Hepatocyte (in vitro differentiated cells): ENCODE data around the gene PGPEP1. TPM values are rescaled to one million over a fixed set of nuclear protein-coding genes. Genes with fewer than 3 reads are reported as not detected.

Source experiments
- DNase-seq: peaks from one replicate; pipeline ENCODE4 v3.0.0-alpha.2; 2016; ENCODE audit warnings: low spot score
- H2AFZ ChIP-seq: fragments of 200-600 bp; sonication (generic); 2 replicates; pipeline ENCODE4 v1.6.0; 2016; ENCODE audit warnings: antibody characterized with exemption, mild to moderate bottlenecking
- H3K27ac ChIP-seq: fragments of 200-600 bp; sonication (generic); 2 replicates; pipeline ENCODE4 v1.5.1; 2016; ENCODE audit warnings: mild to moderate bottlenecking
- H3K27me3 ChIP-seq: fragments of 200-600 bp; sonication (generic); 2 replicates; pipeline ENCODE4 v1.6.1; 2016
- H3K36me3 ChIP-seq: fragments of 200-600 bp; sonication (generic); replicated peaks from 2 replicates; pipeline ENCODE4 v1.5.1; 2016; ENCODE audit warnings: low read depth; ENCODE audit not compliant: insufficient read depth
- H3K4me1 ChIP-seq: fragments of 200-600 bp; sonication (generic); 2 replicates; pipeline ENCODE4 v1.5.1; 2016; ENCODE audit warnings: mild to moderate bottlenecking, moderate library complexity; ENCODE audit not compliant: insufficient read depth
- H3K4me2 ChIP-seq: fragments of 200-600 bp; sonication (generic); 2 replicates; pipeline ENCODE4 v1.6.0; 2016
- H3K4me3 ChIP-seq: fragments of 200-600 bp; sonication (generic); 2 replicates; pipeline ENCODE4 v1.5.1; 2016; ENCODE audit warnings: mild to moderate bottlenecking
- H3K79me2 ChIP-seq: fragments of 200-600 bp; sonication (generic); 2 replicates; pipeline ENCODE4 v1.6.0; 2017; ENCODE audit warnings: mild to moderate bottlenecking
- H3K9me2 ChIP-seq: fragments of 200-600 bp; sonication (generic); replicated peaks from 2 replicates; pipeline ENCODE4 v1.6.0; 2017; ENCODE audit warnings: mild to moderate bottlenecking; ENCODE audit not compliant: insufficient read depth
- H3K9me3 ChIP-seq: fragments of 200-600 bp; sonication (generic); 2 replicates; pipeline ENCODE4 v1.5.1; 2016; ENCODE audit warnings: low read depth, mild to moderate bottlenecking
- H4K20me1 ChIP-seq: fragments of 200-600 bp; sonication (generic); 2 replicates; pipeline ENCODE4 v1.6.0; 2016; ENCODE audit warnings: mild to moderate bottlenecking; ENCODE audit not compliant: insufficient read depth, poor library complexity, severe bottlenecking
- CTCF ChIP-seq: fragments of 200-600 bp; sonication (generic); IDR thresholded peaks from 2 replicates; pipeline ENCODE4 v1.5.1; 2016; ENCODE audit warnings: antibody characterized with exemption, mild to moderate bottlenecking; ENCODE audit not compliant: poor library complexity
- EZH2 ChIP-seq: fragments of 200-600 bp; sonication (generic); IDR thresholded peaks from 2 replicates; pipeline ENCODE4 v1.6.1; 2016; ENCODE audit warnings: antibody characterized with exemption, mild to moderate bottlenecking, borderline replicate concordance
- WGBS: methylation state at CpG from one replicate; pipeline ENCODE4 v1.1.6; 2016; ENCODE audit warnings: low lambda C conversion rate; ENCODE audit errors: missing lambda C conversion rate; 5-methylcytosine and 5-hydroxymethylcytosine counted together
- microRNA-seq: library from miRNA; unstranded; fragments of <30 nt; microRNA quantifications from one replicate; pipeline ENCODE4, GENCODE V29; 2017
- polyA plus RNA-seq: library from polyadenylated mRNA; unstranded; fragments of >200 nt; fragmentation: Nextera tagmentation; extraction: Ambion mirVana; gene quantifications from 2 replicates; pipeline ENCODE4 v1.2.1, GENCODE V29; 2016
- small RNA-seq: library from RNA; depleted of rRNA; stranded (forward); fragments of <200 nt; gene quantifications from one replicate; pipeline ENCODE3, GENCODE V24; 2014
- total RNA-seq: library from RNA; depleted of rRNA; stranded (reverse); fragments of >200 nt; gene quantifications from 2 replicates; pipeline ENCODE4 v1.2.3, GENCODE V29; 2014

Gene PGPEP1
- total and polyA plus RNA-seq, 2 experiments from 2014 or later = 26.8 to 36.1 TPM

- H3K79me2 ChIP-seq = peaks cover 50% of the 10 kb centered on the region
- H3K36me3 ChIP-seq = no peaks in the 10 kb centered on the region
- peak within 1 kb of the TSS; percentile 58 for H2AFZ ChIP-seq
- TF ChIP-seq EZH2 (no peak), CTCF (peak; percentile 32)
- peak within 1 kb of the TSS; percentile 42 for H3K4me3 ChIP-seq
- H3K27me3 ChIP-seq = no peaks in the 10 kb centered on the region
- WGBS = under 1% methylated on average over 17 of the region's 80 CpGs
- peak; percentile 94 for DNase-seq
- peak within 1 kb of the TSS; percentile 99 for H3K27ac ChIP-seq
- no peaks in the 10 kb centered on the region for H3K9me3 ChIP-seq
- H3K4me1 ChIP-seq = peaks cover 59% of the 10 kb centered on the region
- peaks cover 32% of the 10 kb centered on the region for H4K20me1 ChIP-seq
- H3K4me2 ChIP-seq = peak within 1 kb of the TSS; percentile 91
- no peaks in the 10 kb centered on the region for H3K9me2 ChIP-seq
Measured at GRCh38 chr19:18419195-18419698, 78.8 kb downstream of the PGPEP1 start, which contains the start of gene SSBP4. SSBP4 (plus strand) TSS chr19:18419398; CDS start chr19:18419649, 251 bp downstream.

Small RNA genes within 50 kb of the gene (microRNA-seq; reads per million reads assigned to microRNA genes)
- not detected for gene MIR3189

Small RNA genes within 50 kb of the gene (small RNA-seq; reads per million reads assigned to genes)
- gene MIR3189 (not detected), gene RN7SL513P (not detected)

Other genes starting within 250 kb of the PGPEP1 start
- 5.5 and 9.7 TPM in 2 replicates for gene MAST3, start 242.8 kb upstream of the PGPEP1 start, total RNA-seq
- gene MAST3, start 242.8 kb upstream of the PGPEP1 start, polyA plus RNA-seq = 10.3 and 11.1 TPM in 2 replicates
- 29.9 and 38.7 TPM in 2 replicates for gene PIK3R2, start 187.4 kb upstream of the PGPEP1 start, total RNA-seq
- gene PIK3R2, start 187.4 kb upstream of the PGPEP1 start, polyA plus RNA-seq = 49.5 and 52.2 TPM in 2 replicates
- gene IFI30, start 166.8 kb upstream of the PGPEP1 start, total RNA-seq = 95.7 and 133 TPM in 2 replicates
- 129 and 170 TPM in 2 replicates for gene IFI30, start 166.8 kb upstream of the PGPEP1 start, polyA plus RNA-seq
- gene MPV17L2, start 147.4 kb upstream of the PGPEP1 start, total RNA-seq = 31.8 and 36.9 TPM in 2 replicates
- gene MPV17L2, start 147.4 kb upstream of the PGPEP1 start, polyA plus RNA-seq = 22.4 and 26.0 TPM in 2 replicates
- gene RAB3A, start 136.6 kb upstream of the PGPEP1 start, total RNA-seq = 0.60 and 2.2 TPM in 2 replicates
- gene RAB3A, start 136.6 kb upstream of the PGPEP1 start, polyA plus RNA-seq = 2.6 and 3.0 TPM in 2 replicates
- 0.43 and 0.72 TPM in 2 replicates for gene PDE4C, start 114.2 kb upstream of the PGPEP1 start, total RNA-seq
- gene PDE4C, start 114.2 kb upstream of the PGPEP1 start, polyA plus RNA-seq = 0.10 and 0.47 TPM in 2 replicates
- gene IQCN, start 66.1 kb upstream of the PGPEP1 start, total RNA-seq = 3.7 and 3.9 TPM in 2 replicates
- 1.5 and 2.3 TPM in 2 replicates for gene IQCN, start 66.1 kb upstream of the PGPEP1 start, polyA plus RNA-seq
- 307 and 379 TPM in 2 replicates for gene JUND, start 59.0 kb upstream of the PGPEP1 start, total RNA-seq
- 698 and 768 TPM in 2 replicates for gene JUND, start 59.0 kb upstream of the PGPEP1 start, polyA plus RNA-seq
- 185 and 202 TPM in 2 replicates for gene LSM4, start 17.5 kb upstream of the PGPEP1 start, total RNA-seq
- 218 and 226 TPM in 2 replicates for gene LSM4, start 17.5 kb upstream of the PGPEP1 start, polyA plus RNA-seq
- gene GDF15, start 45.6 kb downstream of the PGPEP1 start, total RNA-seq = 106 and 123 TPM in 2 replicates
- gene GDF15, start 45.6 kb downstream of the PGPEP1 start, polyA plus RNA-seq = 175 and 185 TPM in 2 replicates
- 0.16 TPM in 1 of 2 replicates, not detected in the other for gene LRRC25, start 57.0 kb downstream of the PGPEP1 start, total RNA-seq
- gene LRRC25, start 57.0 kb downstream of the PGPEP1 start, polyA plus RNA-seq = 0.36 and 1.5 TPM in 2 replicates
- gene SSBP4, start 78.8 kb downstream of the PGPEP1 start, total RNA-seq = 55.8 and 72.6 TPM in 2 replicates
- gene SSBP4, start 78.8 kb downstream of the PGPEP1 start, polyA plus RNA-seq = 156 and 169 TPM in 2 replicates
- gene ISYNA1, start 97.5 kb downstream of the PGPEP1 start, total RNA-seq = 51.5 and 54.9 TPM in 2 replicates
- 144 and 188 TPM in 2 replicates for gene ISYNA1, start 97.5 kb downstream of the PGPEP1 start, polyA plus RNA-seq
- gene ELL, start 181.5 kb downstream of the PGPEP1 start, total RNA-seq = 3.9 and 11.0 TPM in 2 replicates
- gene ELL, start 181.5 kb downstream of the PGPEP1 start, polyA plus RNA-seq = 15.0 and 18.1 TPM in 2 replicates
- gene FKBP8, start 203.0 kb downstream of the PGPEP1 start, total RNA-seq = 183 and 195 TPM in 2 replicates
- gene FKBP8, start 203.0 kb downstream of the PGPEP1 start, polyA plus RNA-seq = 247 and 262 TPM in 2 replicates
- gene KXD1, start 217.3 kb downstream of the PGPEP1 start, total RNA-seq = 76.3 and 91.7 TPM in 2 replicates
- gene KXD1, start 217.3 kb downstream of the PGPEP1 start, polyA plus RNA-seq = 85.7 and 89.2 TPM in 2 replicates
- gene UBA52, start 231.3 kb downstream of the PGPEP1 start, total RNA-seq = 561 and 593 TPM in 2 replicates
- gene UBA52, start 231.3 kb downstream of the PGPEP1 start, polyA plus RNA-seq = 470 and 498 TPM in 2 replicates
- 59.9 and 62.6 TPM in 2 replicates for gene REX1BD, start 248.2 kb downstream of the PGPEP1 start, total RNA-seq
- 105 and 131 TPM in 2 replicates for gene REX1BD, start 248.2 kb downstream of the PGPEP1 start, polyA plus RNA-seq